GM15510 (cell line): ENCODE results near the gene SPOP.

Source experiments
- POLR2A ChIP-seq: IDR thresholded peaks from 3 replicates; pipeline ENCODE4 v1.6.1; 2011; ENCODE audit warnings: borderline replicate concordance; ENCODE audit not compliant: insufficient read length; ENCODE audit errors: extremely low read depth

SPOP gene

DNA sequence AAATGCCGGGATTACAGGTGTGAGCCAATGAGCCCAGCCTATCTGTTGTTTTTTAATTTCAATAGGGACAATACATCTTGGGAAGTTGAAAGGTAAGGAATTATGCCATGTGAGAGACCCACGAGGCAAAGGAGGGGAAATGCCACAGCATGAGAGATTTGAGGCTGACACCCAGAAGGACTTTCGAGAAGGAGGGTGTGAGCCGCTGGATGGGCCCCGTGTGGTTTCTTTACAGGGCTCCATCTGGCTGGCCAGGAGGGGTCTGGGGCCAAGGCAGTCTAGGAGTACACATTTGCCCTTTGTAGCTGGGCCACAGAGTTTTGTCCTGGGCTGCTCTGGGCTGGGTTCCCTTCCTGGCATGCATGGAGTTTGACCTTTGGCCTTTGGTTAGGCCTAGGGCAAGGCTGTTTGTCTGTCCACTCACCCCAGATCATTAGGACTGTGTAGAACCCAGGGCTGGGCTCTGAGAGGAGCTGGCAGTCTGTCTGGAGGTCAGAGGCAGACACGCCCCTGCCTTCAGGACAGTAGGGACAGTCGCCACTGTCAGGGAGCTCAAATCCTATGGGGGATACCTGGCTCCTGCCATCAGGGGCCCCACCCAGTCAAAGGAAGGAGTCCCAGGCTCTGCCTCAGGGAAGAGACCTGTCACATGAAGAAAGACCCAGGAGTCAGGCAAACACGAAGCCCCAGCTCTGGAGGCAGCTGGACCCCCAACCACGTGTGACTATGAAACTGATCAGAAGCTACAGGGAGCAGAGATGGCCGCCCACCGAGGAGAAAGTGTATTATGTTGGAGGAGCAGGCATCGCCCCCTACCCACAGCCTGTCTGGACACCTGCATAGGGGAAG is 126.5 kb downstream of the SPOP start:
- no peak for TF ChIP-seq POLR2A

DNA sequence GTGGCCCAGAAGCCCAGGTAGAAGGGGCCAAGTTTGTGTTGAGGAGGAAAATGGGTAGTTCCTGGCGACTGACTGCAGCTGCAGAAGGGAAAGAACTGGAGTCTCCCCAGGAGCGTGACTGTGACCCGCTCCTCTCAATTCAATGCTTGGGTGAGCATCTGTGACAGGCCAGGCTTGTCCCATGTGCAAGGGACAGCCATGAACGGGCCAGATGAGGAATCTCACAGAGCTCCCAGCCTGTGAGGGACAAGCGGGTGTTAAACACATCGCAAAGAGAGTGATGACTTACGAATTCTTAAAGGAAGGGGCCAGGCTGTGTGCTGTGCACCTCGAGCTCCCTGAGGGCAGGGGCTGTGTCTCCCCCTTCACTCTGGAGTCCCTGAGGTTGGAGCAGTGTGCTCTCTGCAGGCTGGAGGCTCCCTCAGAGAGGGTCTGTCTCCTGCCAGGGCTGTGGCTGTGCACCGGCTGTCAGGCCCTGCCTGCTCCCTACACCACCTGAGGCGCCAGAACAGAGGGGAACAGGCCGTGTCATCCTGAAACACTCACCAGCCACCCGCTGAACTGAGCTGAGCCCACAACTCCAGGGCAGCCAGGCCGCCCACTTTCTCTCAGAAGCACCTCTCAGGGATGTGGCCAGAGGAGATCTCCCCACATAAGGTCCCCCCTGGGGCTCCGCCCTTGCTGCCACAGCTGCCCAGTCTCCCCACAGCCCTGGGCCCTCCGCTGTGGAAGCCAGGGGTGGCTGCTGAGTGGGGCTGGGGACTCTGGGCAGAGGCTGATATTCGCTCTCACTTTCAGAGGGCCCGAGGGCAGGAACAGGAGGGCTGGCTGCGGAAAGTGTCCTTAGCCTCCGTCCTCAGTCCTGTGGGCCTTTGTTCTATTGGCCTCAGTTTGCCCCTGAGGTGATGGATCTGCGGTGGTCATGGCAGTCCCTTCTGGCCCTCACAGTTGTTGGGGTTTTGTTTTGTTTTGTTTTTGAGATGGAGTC is 127.9 kb downstream of the SPOP start:
- no peak for TF ChIP-seq POLR2A

DNA sequence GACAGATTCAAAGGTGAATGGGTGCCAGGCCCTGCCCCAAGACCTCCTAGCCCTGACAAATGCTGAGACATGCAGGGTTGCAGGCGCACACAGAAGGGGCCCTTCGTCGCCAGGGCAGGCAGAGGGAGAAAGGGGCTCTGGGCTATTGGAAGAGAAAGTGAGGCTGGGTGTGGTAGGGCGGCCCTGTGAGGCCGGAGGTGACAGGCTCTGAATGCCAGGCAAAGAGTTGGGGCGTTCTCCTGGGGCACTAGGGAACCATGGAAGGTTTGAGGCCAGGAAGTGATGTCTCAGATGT is 128.6 kb downstream of the SPOP start:
- no peak for TF ChIP-seq POLR2A
